Peyer's patch (tissue), 4 donors: ENCODE data around the gene DOK6.

Experiments used
- CTCF ChIP-seq, 6 experiments: fragments of 450-650 bp in 4 of 6; fragments of 200-600 bp in 2 of 6; sonication (generic) in 1 of 6; IDR thresholded peaks; one replicate each; pipeline ENCODE4 v1.5.1; 2017 to 2019; ENCODE audit warnings: antibody characterized with exemption in 6 of 6, mild to moderate bottlenecking in 3 of 6, moderate library complexity in 1 of 6
- POLR2A ChIP-seq, 2 donors: fragments of 450-650 bp; IDR thresholded peaks; one replicate each; pipeline ENCODE4 v1.5.1; 2017; ENCODE audit warnings: antibody characterized with exemption in 2 of 2, mild to moderate bottlenecking in 2 of 2, moderate library complexity in 2 of 2

GRCh38 chr18:69584429-69584828 is 183.7 kb downstream of the DOK6 start:
- TF ChIP-seq POLR2A (IDR thresholded peaks at IDR 0.05): no peak
- TF ChIP-seq CTCF (IDR thresholded peaks at IDR 0.05): no peak
